Bronchial epithelial cell (primary cell): ENCODE measurements around the gene CABYR. TPM values are rescaled to one million over a fixed set of nuclear protein-coding genes. Genes with fewer than 3 reads are reported as not detected.

Source experiments
- DNase-seq: peaks from one replicate; pipeline ENCODE4 v3.0.0-alpha.2; 2010; ENCODE audit warnings: low read depth
- FAIRE-seq: peaks from 2 replicates; lab custom pipeline; 2011; peaks lifted over from hg19 to GRCh38; lab: Jason Lieb, UNC
- H3K27me3 ChIP-seq: 2 replicates; pipeline ENCODE4 v1.5.1; 2011; ENCODE audit warnings: low read length; ENCODE audit not compliant: control insufficient read depth, insufficient read depth
- H3K36me3 ChIP-seq: 2 replicates; pipeline ENCODE4 v1.5.1; 2011; ENCODE audit warnings: low read length; ENCODE audit not compliant: control insufficient read depth, insufficient read depth
- H3K4me3 ChIP-seq: 2 replicates; pipeline ENCODE4 v1.5.1; 2011; ENCODE audit warnings: mild to moderate bottlenecking, low read depth, low read length, control low read depth
- CTCF ChIP-seq: IDR thresholded peaks from 2 replicates; pipeline ENCODE4 v1.5.1; 2011; ENCODE audit warnings: mild to moderate bottlenecking, moderate library complexity, low read length, control low read depth, inconsistent platforms; ENCODE audit not compliant: insufficient read depth, severe bottlenecking
- total RNA-seq: library from RNA; depleted of rRNA; stranded (reverse); fragments of >200 nt; gene quantifications from 2 replicates; pipeline ENCODE4 v1.2.1, GENCODE V29; 2014

The CABYR gene
- total RNA-seq, 1 donor from 2014 or later: 0.79 TPM

- DNase-seq (no peak), FAIRE-seq (no peak)
- Histone ChIP-seq H3K27me3 (no peaks in the 10 kb centered on the region), H3K4me3 (no peak overlapping the region), H3K36me3 (peaks cover 2% of the 10 kb centered on the region)
- no peak for TF ChIP-seq CTCF
Observed at GRCh38 chr18:24121625-24122024, 17.2 kb upstream of the CABYR start.

GRCh38 chr18:24126155-24126961, 12.5 kb upstream of the CABYR start:
- Histone ChIP-seq H3K36me3 (peaks cover 2% of the 10 kb centered on the region), H3K4me3 (no peak overlapping the region), H3K27me3 (no peaks in the 10 kb centered on the region)
- FAIRE-seq (no peak), DNase-seq (no peak)
- no peak for TF ChIP-seq CTCF

- H3K27me3 ChIP-seq: no peaks in the 10 kb centered on the region
- TF ChIP-seq CTCF: no peak
- peaks cover 4% of the 10 kb centered on the region for H3K36me3 ChIP-seq
- FAIRE-seq (no peak), DNase-seq (no peak)
- H3K4me3 ChIP-seq: no peak overlapping the region
Observed at GRCh38 chr18:24127735-24128134, 11.1 kb upstream of the CABYR start.

GRCh38 chr18:24128700-24129099, 10.2 kb upstream of the CABYR start:
- DNase-seq (peak; percentile 26), FAIRE-seq (no peak)
- Histone ChIP-seq H3K4me3 (no peak overlapping the region), H3K27me3 (no peaks in the 10 kb centered on the region), H3K36me3 (peaks cover 4% of the 10 kb centered on the region)
- no peak for TF ChIP-seq CTCF

GRCh38 chr18:24130494-24130893, 8.4 kb upstream of the CABYR start:
- FAIRE-seq (no peak), DNase-seq (peak; percentile 38)
- Histone ChIP-seq H3K36me3 (peaks cover 4% of the 10 kb centered on the region), H3K27me3 (no peaks in the 10 kb centered on the region), H3K4me3 (no peak overlapping the region)
- TF ChIP-seq CTCF: no peak

- no peak overlapping the region for H3K4me3 ChIP-seq
- peaks cover 2% of the 10 kb centered on the region for H3K36me3 ChIP-seq
- TF ChIP-seq CTCF: no peak
- no peaks in the 10 kb centered on the region for H3K27me3 ChIP-seq
- peak; percentile 69 for DNase-seq
- FAIRE-seq: peak; percentile 83
Observed at GRCh38 chr18:24136967-24137373, 1.9 kb upstream of the CABYR start.
